GM12864 (cell line): ENCODE measurements around the gene SLIT2.

Experiments used
- DNase-seq: peaks from one replicate; pipeline ENCODE4 v3.0.0-alpha.2; 2011; ENCODE audit warnings: low read depth
- H3K4me3 ChIP-seq: 2 replicates; pipeline ENCODE4 v1.5.1; 2011; ENCODE audit warnings: mild to moderate bottlenecking, low read depth, low read length, control low read depth
- CTCF ChIP-seq: IDR thresholded peaks from 2 replicates; pipeline ENCODE4 v1.5.1; 2011; ENCODE audit warnings: low read depth, mild to moderate bottlenecking, moderate library complexity, low read length, control low read depth, inconsistent platforms; ENCODE audit errors: missing control alignments

SLIT2 gene

GRCh38 chr4:20254511-20255250 is 3.0 kb downstream of the SLIT2 start:
- DNase-seq, result no peak
- TF ChIP-seq CTCF, result no peak
- H3K4me3 ChIP-seq, result no peak overlapping the region

GRCh38 chr4:20255251-20255586 is 3.5 kb downstream of the SLIT2 start:
- TF ChIP-seq CTCF, result no peak
- H3K4me3 ChIP-seq, result no peak overlapping the region
- DNase-seq, result no peak

- no peak overlapping the region for H3K4me3 ChIP-seq
- DNase-seq, result no peak
- TF ChIP-seq CTCF, result no peak
Measured at GRCh38 chr4:20255823-20256222, 4.1 kb downstream of the SLIT2 start.

- H3K4me3 ChIP-seq, result no peak overlapping the region
- no peak for DNase-seq
- no peak for TF ChIP-seq CTCF
Measured at GRCh38 chr4:20256381-20256881, 4.7 kb downstream of the SLIT2 start.

GRCh38 chr4:20259707-20260106 is 8.0 kb downstream of the SLIT2 start:
- no peak overlapping the region for H3K4me3 ChIP-seq
- DNase-seq, result no peak
- TF ChIP-seq CTCF, result no peak

GRCh38 chr4:20260821-20261220 is 9.1 kb downstream of the SLIT2 start:
- TF ChIP-seq CTCF, result no peak
- no peak for DNase-seq
- no peak overlapping the region for H3K4me3 ChIP-seq

GRCh38 chr4:20262221-20262620 is 10.5 kb downstream of the SLIT2 start:
- H3K4me3 ChIP-seq, result no peak overlapping the region
- no peak for TF ChIP-seq CTCF
- no peak for DNase-seq
